ENCODE measurements around the gene LRRK1.

LRRK1 gene, protein sequence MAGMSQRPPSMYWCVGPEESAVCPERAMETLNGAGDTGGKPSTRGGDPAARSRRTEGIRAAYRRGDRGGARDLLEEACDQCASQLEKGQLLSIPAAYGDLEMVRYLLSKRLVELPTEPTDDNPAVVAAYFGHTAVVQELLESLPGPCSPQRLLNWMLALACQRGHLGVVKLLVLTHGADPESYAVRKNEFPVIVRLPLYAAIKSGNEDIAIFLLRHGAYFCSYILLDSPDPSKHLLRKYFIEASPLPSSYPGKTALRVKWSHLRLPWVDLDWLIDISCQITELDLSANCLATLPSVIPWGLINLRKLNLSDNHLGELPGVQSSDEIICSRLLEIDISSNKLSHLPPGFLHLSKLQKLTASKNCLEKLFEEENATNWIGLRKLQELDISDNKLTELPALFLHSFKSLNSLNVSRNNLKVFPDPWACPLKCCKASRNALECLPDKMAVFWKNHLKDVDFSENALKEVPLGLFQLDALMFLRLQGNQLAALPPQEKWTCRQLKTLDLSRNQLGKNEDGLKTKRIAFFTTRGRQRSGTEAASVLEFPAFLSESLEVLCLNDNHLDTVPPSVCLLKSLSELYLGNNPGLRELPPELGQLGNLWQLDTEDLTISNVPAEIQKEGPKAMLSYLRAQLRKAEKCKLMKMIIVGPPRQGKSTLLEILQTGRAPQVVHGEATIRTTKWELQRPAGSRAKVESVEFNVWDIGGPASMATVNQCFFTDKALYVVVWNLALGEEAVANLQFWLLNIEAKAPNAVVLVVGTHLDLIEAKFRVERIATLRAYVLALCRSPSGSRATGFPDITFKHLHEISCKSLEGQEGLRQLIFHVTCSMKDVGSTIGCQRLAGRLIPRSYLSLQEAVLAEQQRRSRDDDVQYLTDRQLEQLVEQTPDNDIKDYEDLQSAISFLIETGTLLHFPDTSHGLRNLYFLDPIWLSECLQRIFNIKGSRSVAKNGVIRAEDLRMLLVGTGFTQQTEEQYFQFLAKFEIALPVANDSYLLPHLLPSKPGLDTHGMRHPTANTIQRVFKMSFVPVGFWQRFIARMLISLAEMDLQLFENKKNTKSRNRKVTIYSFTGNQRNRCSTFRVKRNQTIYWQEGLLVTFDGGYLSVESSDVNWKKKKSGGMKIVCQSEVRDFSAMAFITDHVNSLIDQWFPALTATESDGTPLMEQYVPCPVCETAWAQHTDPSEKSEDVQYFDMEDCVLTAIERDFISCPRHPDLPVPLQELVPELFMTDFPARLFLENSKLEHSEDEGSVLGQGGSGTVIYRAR (N-terminal part only)

DNA sequence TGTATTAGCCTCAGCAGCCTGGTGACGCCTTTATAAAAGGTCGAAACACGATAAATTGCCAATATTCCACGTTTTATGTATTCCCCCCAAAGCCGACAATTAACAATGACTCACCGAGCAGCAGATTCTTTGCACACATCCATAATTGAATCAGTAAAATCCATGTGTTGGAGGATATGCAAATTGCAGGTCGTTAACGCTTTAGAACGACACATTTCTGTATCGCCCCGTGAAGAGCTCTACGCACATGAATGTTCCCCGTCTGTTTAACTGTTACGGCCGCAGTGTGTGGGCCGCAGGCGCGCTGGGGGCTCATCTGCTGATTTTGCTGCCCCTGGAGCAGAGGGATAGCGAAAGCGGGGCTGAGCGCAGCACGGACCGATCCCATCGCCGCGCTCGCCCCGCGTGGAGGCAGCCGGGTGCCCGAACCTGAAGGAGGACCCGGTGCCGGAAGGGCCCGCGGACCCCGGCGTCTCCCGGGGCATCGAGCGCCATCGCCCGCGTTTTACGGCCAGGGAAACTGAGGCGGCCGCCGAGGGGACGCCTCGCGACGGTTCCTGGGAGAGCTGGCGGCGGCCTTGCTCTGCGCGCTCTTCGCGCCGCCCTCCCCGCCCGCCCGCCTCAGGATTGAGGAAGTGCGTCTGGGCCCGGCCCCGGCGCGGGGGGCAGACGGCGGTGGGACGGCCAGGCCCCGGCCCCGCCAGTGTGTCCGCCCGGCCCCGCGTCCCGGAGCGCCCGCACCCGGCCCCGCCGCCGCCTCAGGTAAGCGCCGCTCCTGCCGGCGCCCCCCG is at the start of gene LRRK1:
Gene LRRK1 (plus strand): TSS at position 668 of the 791 bp plus-strand sequence. CDS start 5,276 bp downstream, outside the sequence.
- peak in 1 of 2 donors; percentile 2 for DNase-seq (ENCODE audit: low read depth in 2 of 2)

DNA sequence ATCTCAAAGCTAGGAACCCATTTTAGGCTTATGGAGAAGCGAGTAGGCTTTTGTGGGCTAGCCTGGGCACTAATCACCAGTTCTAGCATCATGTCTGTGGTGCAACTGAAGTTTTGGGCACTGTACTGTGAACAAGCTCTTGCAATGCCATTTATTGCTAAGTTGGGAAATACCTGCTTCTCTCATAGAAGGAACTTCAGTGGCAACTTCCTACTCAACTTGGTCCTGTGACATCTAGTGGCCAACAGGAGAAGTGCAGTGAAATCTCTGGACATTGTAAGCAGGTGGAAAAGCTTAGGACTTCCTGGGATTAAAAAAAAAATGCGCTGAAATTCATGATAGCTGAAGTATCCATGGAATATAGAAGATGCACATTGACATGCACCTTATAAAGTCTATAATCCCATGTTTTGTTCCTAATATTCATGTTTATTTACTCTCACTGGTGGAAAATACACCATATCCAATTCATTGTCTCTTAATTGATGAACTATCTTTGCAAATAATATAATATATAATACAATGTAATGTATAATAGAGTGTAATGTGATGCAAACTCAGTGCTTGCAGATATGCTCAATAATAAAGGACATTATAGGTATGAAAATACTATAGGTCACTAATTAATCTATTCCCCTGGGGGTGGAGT is 46.0 kb upstream of the LRRK1 start:
- peak in 1 of 2 donors; percentile 17 for DNase-seq (ENCODE audit: low read depth in 2 of 2)

DNA sequence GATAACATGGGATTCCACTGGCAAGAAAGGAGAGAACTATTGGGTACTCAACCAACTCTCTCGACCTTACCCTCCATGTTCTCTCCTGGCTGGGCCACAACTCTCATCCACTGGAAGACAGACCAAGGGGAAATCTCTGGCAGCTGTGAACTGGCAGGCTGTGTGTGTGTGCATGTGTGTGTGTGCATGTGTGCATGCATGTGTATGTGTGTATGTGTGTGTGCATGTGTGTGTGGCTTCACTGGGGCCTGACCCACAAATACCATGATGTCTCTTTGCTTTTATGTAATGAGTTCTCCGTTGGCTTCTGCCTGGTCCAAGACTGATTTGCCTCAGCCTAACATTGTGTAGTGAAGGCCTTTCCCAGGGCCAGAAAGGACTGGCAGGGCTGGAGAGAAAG is 43.7 kb upstream of the LRRK1 start:
- no peak for DNase-seq (ENCODE audit: low read depth in 2 of 2)

DNA sequence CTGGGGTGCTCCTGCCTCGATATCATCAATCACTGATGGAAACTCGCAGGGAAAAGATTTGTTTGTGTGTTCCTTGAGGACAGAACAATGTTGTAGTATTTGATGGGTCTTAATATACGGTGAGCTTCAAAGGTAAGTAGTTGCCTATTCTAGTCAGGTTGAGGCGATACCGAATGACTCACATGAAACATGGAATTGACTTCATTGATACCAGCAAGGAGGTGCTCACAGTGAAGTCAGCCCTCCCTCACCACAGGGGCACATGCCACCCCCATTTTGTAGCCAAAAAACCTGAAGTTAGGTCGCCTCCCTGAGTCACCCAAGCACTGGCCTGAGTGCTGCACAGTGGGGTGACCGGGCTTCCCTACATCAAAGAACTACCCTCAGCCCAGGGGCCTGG is 43.2 kb upstream of the LRRK1 start:
- no peak for DNase-seq (ENCODE audit: low read depth in 2 of 2)

DNA sequence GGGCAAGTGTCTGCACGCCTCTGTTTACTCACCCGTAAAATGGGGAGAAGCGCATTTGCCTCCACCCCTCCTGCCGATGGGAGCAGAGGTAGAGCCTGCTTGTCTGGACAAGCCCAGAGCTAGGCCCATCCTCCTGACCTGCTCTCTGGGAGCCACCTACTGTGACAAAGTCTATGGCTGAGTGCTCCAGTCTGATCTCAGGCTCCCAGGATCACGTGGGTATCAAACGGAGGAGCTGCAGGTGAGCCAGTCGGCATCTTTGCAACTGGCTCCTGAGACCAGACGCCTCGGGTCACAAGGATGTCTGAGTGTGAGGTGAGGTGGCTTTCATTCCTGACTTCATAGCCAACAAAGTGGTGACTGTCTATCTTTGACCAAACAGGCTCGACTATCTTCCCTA is 41.6 kb upstream of the LRRK1 start:
- DNase-seq (ENCODE audit: low read depth in 2 of 2): no peak

DNA sequence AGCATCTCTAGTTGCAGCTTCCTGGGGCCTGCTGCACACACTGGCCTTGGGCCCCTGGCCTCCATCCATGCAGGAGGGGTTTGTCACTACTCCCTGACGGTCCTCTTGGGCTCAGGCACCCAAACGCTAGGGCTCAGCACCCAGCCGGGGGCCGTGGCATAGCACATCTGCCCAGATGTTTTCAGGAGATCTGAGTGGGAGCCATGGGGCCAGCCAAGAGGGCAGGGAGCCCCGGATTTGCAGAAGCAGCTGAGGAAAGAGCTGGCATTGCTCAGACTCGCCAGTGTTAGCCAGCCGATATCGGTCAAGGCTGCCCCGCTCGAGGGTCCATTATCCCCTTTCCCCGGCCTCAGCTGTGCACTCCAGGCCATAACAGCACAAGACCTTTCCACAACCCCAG is 41.0 kb upstream of the LRRK1 start:
- DNase-seq (ENCODE audit: low read depth in 2 of 2): no peak

DNA sequence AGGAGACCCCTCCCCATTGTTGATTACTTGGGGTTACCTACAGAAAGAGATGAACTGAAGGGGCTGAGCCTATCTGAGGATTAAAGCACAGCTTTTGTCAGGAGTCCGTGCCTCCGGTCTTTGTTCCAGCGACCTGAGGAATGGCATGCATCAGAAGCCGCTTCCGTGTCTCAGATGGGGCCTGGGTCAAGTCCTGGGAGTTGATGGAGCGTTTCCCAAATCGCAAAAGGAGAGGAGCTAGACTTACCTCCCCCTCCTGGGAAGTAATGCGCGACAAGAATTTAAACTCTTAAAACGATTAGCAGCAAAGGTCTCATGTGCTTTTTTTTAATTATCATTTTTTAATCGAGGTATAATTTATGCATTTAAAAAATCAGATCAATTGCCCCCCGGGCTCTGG is 40.5 kb upstream of the LRRK1 start:
- no peak for DNase-seq (ENCODE audit: low read depth in 2 of 2)

DNA sequence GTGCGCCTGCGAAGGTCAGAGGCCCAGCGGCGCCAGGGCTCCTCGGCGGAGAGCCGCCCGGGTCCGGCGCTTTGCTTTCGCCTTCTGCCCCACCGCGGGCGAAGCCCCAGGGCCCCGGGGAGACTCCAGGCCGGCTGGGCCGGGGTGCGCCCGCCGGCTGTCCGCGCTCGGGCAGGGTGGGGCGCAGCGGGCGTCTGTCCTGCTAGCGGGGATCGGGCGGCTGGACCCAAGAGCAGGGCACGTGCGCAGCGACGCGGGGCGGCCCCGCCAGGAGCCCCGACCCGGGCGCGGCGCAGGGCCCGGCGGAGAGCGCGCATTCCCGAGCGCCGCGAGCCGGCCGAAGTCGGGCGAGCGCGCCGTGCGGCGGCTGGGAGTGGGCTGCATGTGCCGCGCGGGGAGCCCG is 40.1 kb upstream of the LRRK1 start:
- no peak for DNase-seq (ENCODE audit: low read depth in 2 of 2)

DNA sequence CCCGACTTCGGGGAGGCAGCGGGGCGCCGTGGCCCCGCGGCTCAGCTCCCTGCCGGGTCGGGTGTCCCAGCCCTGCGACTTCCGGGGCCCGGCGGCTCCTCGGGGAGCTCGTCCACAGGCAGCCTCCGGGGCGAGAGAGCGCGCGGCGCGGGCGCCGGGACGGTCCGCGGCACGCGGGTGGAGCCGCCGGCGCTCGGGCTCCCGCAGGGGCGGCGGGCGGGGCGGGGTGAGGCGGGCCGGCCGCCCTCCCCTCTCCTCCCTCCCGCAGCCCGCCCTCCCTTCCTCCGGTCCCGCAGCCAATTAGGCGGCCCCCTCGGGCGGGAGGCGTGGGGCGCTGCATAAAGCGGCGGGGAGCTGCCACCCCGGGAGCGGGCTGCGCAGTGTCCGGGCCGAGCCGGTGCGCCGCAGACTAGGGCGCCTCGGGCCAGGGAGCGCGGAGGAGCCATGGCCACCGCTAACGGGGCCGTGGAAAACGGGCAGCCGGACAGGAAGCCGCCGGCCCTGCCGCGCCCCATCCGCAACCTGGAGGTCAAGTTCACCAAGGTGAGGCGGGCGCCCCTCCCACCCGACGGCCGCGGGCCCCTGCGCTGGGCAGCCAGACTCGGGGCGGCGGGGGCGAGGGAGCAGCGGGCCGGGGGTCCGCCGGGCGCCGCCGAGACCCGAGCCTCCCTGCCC is 39.6 kb upstream of the LRRK1 start, which contains the start of gene ALDH1A3:
Gene ALDH1A3 (plus strand): TSS at position 368 of the 675 bp plus-strand sequence. CDS start 77 bp downstream, at position 445.
- peak in 1 of 2 donors; percentile 4 for DNase-seq (ENCODE audit: low read depth in 2 of 2)

DNA sequence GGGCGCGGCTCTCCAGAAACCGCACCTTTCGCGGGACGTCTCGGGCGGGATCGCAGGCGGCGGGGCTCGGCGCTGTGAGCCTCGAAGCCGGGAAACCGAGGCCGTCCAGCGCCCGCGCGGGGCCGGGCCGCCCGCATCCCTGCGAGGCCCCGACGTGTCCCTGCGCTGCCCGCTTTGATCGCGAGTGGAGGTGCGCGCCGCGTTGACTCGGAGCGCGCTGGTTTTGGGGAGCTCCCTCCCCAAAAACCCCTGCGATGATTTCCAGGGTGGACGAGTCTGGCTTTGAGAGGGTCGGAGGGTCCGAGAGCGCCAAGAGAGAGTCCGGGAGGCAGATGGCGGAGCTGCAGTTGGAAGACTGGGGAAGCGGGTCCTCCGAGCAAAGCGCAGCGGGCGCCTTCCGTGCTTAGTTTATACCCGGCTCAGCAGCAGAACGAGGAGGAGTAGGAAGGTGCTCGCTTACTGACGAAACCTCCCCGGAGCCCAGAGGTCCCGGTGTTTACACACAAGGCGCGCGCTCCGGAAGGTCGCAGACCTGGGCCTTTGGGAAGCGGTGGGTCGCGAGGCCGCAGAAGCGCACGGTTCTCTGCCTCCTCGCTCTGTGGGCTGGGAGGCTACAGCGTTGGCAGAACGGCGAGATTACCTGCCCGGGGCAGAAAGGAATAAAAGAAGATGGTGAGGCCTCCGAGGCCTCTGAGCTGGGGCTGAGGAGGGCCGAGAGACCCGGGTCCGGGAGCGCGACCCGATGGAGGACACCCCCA is 38.8 kb upstream of the LRRK1 start:
- DNase-seq (ENCODE audit: low read depth in 2 of 2): no peak

DNA sequence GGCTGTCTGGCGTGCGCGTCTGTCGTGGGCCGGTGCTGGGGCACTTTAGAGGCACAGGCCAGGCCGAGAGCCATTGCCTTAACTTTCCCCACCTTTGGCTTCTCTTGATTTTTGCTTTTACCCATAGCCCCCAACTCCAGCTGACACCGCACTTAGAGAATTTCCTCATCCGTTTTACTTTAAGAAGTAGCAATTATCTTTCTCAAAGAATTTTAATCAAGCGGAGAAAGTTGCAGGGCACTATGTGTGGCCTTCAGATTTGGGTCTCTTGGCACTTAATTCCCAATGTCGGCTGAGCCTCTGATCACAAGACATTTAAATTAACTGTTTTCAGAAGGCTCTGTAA is 38.3 kb upstream of the LRRK1 start:
- DNase-seq (ENCODE audit: low read depth in 2 of 2): no peak

DNA sequence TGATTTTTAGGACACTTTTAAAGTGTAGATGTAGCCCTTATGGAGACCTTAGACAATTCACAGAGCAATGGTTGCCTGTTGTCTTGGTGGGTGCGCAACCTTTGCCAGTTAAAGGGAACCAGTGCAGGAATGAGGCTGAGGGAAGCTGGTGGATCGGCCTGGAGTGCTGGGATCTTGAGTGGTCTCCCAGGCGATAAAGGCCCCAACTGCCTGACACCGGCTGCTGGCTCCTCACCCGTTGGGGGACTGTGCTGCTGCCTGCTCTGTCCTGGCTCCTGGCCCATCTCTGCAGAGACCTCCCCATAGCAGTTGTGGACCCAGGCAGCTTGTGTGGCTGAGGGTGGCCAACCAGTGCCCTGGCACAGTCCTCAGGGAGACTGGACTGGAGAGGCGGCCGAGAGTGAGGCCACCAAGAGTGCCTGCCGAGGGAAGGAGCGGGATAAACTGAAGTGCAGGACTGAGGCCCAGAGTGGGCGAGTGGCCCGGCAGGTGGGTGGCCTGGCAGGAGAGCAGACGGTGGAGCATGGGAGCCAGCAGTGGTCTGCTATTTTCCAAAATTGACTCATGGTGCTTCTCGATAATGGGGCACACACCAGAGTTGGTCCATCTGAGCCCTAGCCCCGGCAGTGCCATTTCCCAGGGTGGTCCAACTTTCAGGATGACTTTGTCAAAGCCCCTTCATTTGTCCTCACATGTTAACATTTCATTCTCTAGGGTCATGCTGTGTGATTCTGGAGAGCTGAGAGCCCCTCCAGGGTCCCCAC is 37.4 kb upstream of the LRRK1 start:
- no peak for DNase-seq (ENCODE audit: low read depth in 2 of 2)

DNA sequence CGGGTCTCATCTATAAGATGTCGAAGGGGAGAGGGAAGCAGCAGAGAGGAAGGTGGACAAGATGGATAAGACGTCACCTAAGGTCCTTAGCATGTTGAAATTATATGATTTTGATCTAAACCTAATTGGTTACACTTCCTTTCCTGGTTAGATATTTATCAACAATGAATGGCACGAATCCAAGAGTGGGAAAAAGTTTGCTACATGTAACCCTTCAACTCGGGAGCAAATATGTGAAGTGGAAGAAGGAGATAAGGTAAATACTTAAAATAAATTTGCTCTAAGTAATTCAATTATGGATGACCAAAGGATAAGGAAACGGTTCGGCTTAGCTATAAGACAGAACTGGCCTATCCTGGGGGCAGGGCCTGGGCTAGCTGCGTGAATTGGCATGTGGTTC is 34.0 kb upstream of the LRRK1 start:
- DNase-seq (ENCODE audit: low read depth in 2 of 2): no peak

DNA sequence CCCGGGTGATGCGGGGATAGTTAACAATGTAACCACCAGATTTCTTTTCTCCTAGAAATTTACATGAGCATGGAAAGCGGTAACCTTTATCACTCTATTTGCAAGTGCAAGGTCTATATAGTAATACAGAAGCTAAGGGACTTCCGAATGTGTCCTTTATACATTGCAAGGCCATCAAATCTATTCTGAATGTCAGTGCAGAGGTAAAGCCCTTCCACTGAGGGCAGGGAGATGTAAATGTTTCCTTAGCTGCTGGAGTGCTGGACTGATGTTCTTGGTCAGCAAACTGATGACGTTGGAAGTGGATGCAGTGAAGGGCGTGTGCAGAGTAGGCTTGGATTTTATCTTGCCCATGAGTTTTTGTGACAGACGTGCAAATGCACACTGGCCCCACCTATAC is 33.3 kb upstream of the LRRK1 start:
- no peak for DNase-seq (ENCODE audit: low read depth in 2 of 2)

DNA sequence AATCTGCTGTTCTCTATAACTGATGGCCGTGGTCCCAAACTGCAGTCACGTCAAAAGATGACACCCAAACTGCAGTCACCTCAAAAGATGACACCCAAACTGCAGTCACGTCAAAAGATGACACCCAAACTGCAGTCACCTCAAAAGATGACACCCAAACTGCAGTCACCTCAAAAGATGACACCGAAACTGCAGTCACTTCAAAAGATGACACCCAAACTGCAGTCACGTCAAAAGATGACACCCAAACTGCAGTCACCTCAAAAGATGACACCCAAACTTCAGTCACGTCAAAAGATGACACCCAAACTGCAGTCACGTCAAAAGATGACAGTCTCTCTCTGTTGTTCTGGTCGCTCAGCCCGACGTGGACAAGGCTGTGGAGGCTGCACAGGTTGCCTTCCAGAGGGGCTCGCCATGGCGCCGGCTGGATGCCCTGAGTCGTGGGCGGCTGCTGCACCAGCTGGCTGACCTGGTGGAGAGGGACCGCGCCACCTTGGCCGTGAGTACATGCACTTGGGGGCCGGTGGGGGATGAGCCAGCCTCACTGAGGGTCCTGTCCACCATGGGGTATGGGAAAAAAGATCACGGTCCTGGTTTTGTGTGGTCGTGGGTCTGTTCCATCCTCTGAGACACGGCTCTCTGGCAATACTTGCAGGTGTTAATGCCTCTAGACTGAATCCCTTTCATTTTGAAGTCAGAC is 31.8 kb upstream of the LRRK1 start:
- no peak for DNase-seq (ENCODE audit: low read depth in 2 of 2)

DNA sequence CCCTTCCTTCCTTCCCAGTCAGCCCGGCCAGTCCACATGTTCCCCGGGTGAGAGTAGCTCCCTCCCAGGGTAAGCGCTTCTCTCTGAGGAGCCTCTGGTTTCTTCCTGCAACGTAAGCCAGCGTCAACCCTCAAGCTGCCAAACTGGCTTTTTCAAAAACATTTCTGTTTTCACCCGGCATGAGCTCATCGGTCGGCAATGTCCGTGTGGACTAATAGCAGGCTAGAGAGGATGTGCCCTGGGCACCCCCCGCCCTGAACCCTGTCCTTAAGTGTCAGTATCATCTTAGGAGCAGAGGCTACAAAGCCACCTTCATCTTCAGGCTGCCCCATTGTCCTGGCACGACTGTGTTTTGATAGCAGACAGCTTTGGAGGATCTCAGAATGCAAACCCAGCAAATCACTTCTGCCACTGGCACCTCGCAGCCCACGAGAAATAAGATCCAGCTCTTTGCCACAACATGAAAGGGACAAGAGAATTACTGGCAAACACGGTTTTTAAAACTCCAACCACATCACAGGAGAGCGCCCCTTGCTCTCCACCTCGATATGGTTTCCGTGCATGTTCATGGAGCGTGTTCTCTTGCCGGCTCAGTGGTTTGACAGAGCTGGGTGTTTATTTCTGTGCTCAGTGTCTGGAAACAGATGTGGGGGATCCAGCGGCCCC is 29.6 kb upstream of the LRRK1 start:
- DNase-seq (ENCODE audit: low read depth in 2 of 2): no peak

DNA sequence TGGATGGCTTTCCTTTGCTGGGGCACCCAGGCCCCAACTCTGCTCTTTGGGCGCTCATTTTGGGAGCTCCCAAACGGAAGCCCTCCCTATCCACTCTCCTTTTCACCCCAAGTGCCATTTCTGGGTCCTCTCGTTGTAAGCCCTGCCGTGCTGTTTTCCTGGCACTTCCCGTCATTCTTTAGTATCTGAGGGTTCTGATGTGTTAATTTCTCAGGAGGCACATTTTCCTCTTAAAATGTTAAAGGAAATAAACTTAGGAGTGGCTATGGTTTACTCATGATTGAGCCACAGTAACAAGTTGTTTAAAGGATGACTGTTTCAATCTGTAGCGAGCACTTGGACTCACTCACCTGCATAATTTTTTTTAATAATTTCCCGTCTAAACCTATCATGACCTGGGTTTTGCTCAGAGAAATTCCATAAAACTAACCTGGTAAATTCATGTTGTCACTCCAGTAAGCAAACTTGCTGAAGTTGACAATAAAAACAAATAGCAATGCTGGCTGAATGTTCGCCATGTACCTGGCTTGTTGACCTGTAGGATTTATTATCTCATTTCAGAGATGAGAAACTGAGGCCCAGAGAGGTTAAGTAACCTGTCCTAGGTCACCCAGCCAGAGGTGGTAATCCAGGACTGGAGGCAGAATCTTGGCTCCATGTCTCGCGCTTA is 29.0 kb upstream of the LRRK1 start:
- DNase-seq (ENCODE audit: low read depth in 2 of 2): no peak
